GM10266 (cell line): ENCODE data around the gene HECW1.

ENCODE experiments used
- DNase-seq: peaks from one replicate; pipeline ENCODE4 v3.0.0; 2012; ENCODE audit errors: extremely low spot score
- CTCF ChIP-seq: IDR thresholded peaks from 2 replicates; pipeline ENCODE4 v1.5.1; 2012; ENCODE audit warnings: mild to moderate bottlenecking, low read depth; ENCODE audit not compliant: control insufficient read depth, insufficient read depth; ENCODE audit errors: missing control alignments

HECW1 gene

GRCh38 chr7:43522406-43523156 is 410.1 kb downstream of the HECW1 start:
- no peak for DNase-seq
- TF ChIP-seq CTCF: no peak

GRCh38 chr7:43528576-43529354 is 416.3 kb downstream of the HECW1 start:
- no peak for DNase-seq
- TF ChIP-seq CTCF: no peak

GRCh38 chr7:43530553-43531410 is 418.3 kb downstream of the HECW1 start:
- no peak for DNase-seq
- no peak for TF ChIP-seq CTCF

- no peak for DNase-seq
- no peak for TF ChIP-seq CTCF
Measured at GRCh38 chr7:43531700-43532099, 419.3 kb downstream of the HECW1 start.

GRCh38 chr7:43533801-43534479 is 421.5 kb downstream of the HECW1 start:
- DNase-seq: no peak
- no peak for TF ChIP-seq CTCF

- no peak for DNase-seq
Measured at GRCh38 chr7:43535031-43535451, 422.6 kb downstream of the HECW1 start.

More at GRCh38 chr7:43535031-43535451, 422.6 kb downstream of the HECW1 start:
- no peak for TF ChIP-seq CTCF
